OCI-LY1 (cell line): ENCODE data around the gene CYB5R3.

Source experiments
- EZH2 ChIP-seq: fragments of 200-600 bp; sonication (generic), shearing (Covaris generic); IDR thresholded peaks from 2 replicates; pipeline ENCODE4 v1.8.0; 2017; ENCODE audit warnings: borderline replicate concordance, mixed run types, mild to moderate bottlenecking, antibody characterized with exemption, low read length, moderate library complexity, mixed read lengths
- TF ChIP-seq, protein P1 (sequence below): fragments of 200-600 bp; sonication (generic), shearing (Covaris generic); IDR thresholded peaks from 2 replicates; pipeline ENCODE4 v1.5.1; 2017; ENCODE audit warnings: mild to moderate bottlenecking, antibody characterized with exemption, low read length, moderate library complexity, mixed read lengths

DNA sequence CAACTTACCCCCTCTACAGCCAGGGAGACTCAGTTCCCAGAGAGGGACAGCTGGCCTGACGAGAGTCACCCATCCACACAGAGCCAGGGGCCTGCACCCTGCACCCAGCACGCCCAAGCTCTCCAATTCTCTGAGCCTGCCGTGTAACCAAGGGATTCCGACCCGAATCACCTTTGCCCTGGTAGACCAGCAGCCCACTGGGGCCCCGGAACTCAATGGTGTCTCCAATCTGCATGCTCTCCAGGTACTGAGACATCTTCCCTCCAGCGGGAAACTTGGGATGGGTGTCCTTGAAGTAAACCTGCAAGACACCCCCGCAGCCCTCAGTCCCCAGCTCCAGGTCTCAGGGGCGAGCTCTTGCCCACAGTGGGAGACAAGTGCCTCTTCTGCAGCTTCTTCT lies 21.2 kb downstream of the CYB5R3 start:
- TF ChIP-seq, protein P1, sequence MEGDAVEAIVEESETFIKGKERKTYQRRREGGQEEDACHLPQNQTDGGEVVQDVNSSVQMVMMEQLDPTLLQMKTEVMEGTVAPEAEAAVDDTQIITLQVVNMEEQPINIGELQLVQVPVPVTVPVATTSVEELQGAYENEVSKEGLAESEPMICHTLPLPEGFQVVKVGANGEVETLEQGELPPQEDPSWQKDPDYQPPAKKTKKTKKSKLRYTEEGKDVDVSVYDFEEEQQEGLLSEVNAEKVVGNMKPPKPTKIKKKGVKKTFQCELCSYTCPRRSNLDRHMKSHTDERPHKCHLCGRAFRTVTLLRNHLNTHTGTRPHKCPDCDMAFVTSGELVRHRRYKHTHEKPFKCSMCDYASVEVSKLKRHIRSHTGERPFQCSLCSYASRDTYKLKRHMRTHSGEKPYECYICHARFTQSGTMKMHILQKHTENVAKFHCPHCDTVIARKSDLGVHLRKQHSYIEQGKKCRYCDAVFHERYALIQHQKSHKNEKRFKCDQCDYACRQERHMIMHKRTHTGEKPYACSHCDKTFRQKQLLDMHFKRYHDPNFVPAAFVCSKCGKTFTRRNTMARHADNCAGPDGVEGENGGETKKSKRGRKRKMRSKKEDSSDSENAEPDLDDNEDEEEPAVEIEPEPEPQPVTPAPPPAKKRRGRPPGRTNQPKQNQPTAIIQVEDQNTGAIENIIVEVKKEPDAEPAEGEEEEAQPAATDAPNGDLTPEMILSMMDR: no peak
- TF ChIP-seq EZH2: no peak
